Stimulated activated CD4-positive, alpha-beta T cell treated with anti-CD3 and anti-CD28 coated beads, Interleukin-15, amount 100 ng/mL, for 24 hours (primary cell): ENCODE measurements around the gene ELANE.
"Not testable (repeated sequence)": the region's sequence is repeated elsewhere in the genome, so short reads cannot be mapped to it uniquely, and the experiment has no call there.

Experiments
- DNase-seq: peaks from one replicate; pipeline ENCODE4 v3.0.0-alpha.2; 2020

The ELANE gene

GRCh38 chr19:814152-815078 is 37.7 kb upstream of the ELANE start:
- no peak for DNase-seq

GRCh38 chr19:815079-815774 is 36.9 kb upstream of the ELANE start:
- no peak for DNase-seq

- DNase-seq = no peak
Observed at GRCh38 chr19:815775-816499, 36.2 kb upstream of the ELANE start.

GRCh38 chr19:816500-816857 is 35.6 kb upstream of the ELANE start:
- DNase-seq = no peak

GRCh38 chr19:820212-820611 is 31.9 kb upstream of the ELANE start:
- DNase-seq = not testable (repeated sequence)

- DNase-seq = no peak
Observed at GRCh38 chr19:821231-821824, 30.8 kb upstream of the ELANE start.

- no peak for DNase-seq
Observed at GRCh38 chr19:821825-822503, 30.1 kb upstream of the ELANE start, which contains the start of gene PLPPR3. PLPPR3 (minus strand) TSS chr19:821955; CDS start chr19:821559, 396 bp downstream.

GRCh38 chr19:823565-824121 is 28.5 kb upstream of the ELANE start:
- DNase-seq = no peak

- no peak for DNase-seq
Observed at GRCh38 chr19:824885-825284, 27.2 kb upstream of the ELANE start.

- no peak for DNase-seq
Observed at GRCh38 chr19:825897-826644, 26.0 kb upstream of the ELANE start.

- no peak for DNase-seq
Observed at GRCh38 chr19:827314-827709, 24.8 kb upstream of the ELANE start.

- DNase-seq = no peak
Observed at GRCh38 chr19:827710-828321, 24.3 kb upstream of the ELANE start, which contains the start of gene AZU1. AZU1 (plus strand) TSS chr19:827837; CDS start chr19:827847, 10 bp downstream.

GRCh38 chr19:829129-829758 is 22.9 kb upstream of the ELANE start:
- DNase-seq = no peak

- DNase-seq = no peak
Observed at GRCh38 chr19:831407-832369, 20.4 kb upstream of the ELANE start.

- DNase-seq = no peak
Observed at GRCh38 chr19:834216-834615, 17.9 kb upstream of the ELANE start.

- no peak for DNase-seq
Observed at GRCh38 chr19:835210-835810, 16.8 kb upstream of the ELANE start.

- no peak for DNase-seq
Observed at GRCh38 chr19:840519-841206, 11.4 kb upstream of the ELANE start, which contains the start of gene PRTN3. PRTN3 (plus strand) TSS chr19:840999; CDS start chr19:841009, 10 bp downstream.

GRCh38 chr19:842802-843179 is 9.3 kb upstream of the ELANE start:
- not testable (repeated sequence) for DNase-seq
